Measurements from ENCODE around the gene TUBA3E. TPM values are rescaled to one million over a fixed set of nuclear protein-coding genes. Genes with fewer than 3 reads are reported as not detected.
"Not testable (repeated sequence)": the region's sequence is repeated elsewhere in the genome, so short reads cannot be mapped to it uniquely, and the experiment has no call there.

The TUBA3E gene
- total and polyA plus RNA-seq, 8 donors: 0.11 TPM; not detected in 7

- Histone ChIP-seq H3K4me3 (no peak overlapping the region), H3K4me1 (no peaks in the 10 kb centered on the region), H3K27ac (no peak overlapping the region), H3K36me3 (peaks cover 0 to 5% (median 0%) of the 10 kb centered on the region in 3 donors), H3K27me3 (no peaks in the 10 kb centered on the region), H3K9me3 (no peaks in the 10 kb centered on the region)
- intact Hi-C loops (cut with DNase I): no loop called here
- FAIRE-seq: no peak
- DNase-seq: no peak
- TF ChIP-seq CTCF (IDR thresholded peaks at IDR 0.05): no peak
- no peak for ATAC-seq
- 84 to 86% methylated on average over 23 of the region's 23 CpGs for WGBS, 2 donors
Measured at GRCh38 chr2:130150181-130151144, 47.8 kb downstream of the TUBA3E start.

GRCh38 chr2:130148515-130148914, 49.7 kb downstream of the TUBA3E start:
- FAIRE-seq: not testable (repeated sequence)

GRCh38 chr2:130145006-130145414, 53.2 kb downstream of the TUBA3E start, which contains the start of gene CCDC74B:
TSS of gene CCDC74B (minus strand) at chr2:130145112. CDS start at chr2:130144996, 116 bp downstream.
- intact Hi-C loops (cut with DNase I); H3K9me3 ChIP-seq; H3K36me3 ChIP-seq; H3K27me3 ChIP-seq; H3K27ac ChIP-seq; FAIRE-seq; H3K4me1 ChIP-seq: not testable (repeated sequence)
- 3 to 5% methylated on average over 27 to 30 of the region's 30 CpGs for WGBS, 2 donors
- ATAC-seq (peak; percentile 94 to 97 (median 96)), DNase-seq (peak in 5 of 6 donors; percentile 51 to 77 (median 65))
- H3K4me3 ChIP-seq: peak within 1 kb of the TSS in 2 of 4 donors; percentile 18 to 43

More at GRCh38 chr2:130148515-130148914, 49.7 kb downstream of the TUBA3E start:
- H3K36me3 ChIP-seq; H3K9me3 ChIP-seq; H3K27me3 ChIP-seq; DNase-seq; intact Hi-C loops (cut with DNase I); H3K27ac ChIP-seq; ATAC-seq; H3K4me1 ChIP-seq; H3K4me3 ChIP-seq: not testable (repeated sequence)
- WGBS, 2 donors: 41 to 43% methylated on average over 6 of the region's 6 CpGs

GRCh38 chr2:130143266-130144039, 54.8 kb downstream of the TUBA3E start:
- intact Hi-C loops (cut with DNase I); H3K27me3 ChIP-seq; H3K4me3 ChIP-seq; H3K27ac ChIP-seq; H3K36me3 ChIP-seq; H3K9me3 ChIP-seq; H3K4me1 ChIP-seq; ATAC-seq; FAIRE-seq: not testable (repeated sequence)
- WGBS, 2 donors: 58 to 69% methylated on average over 17 to 21 of the region's 28 CpGs
- DNase-seq: peak in 1 of 6 donors; percentile 49

GRCh38 chr2:130142396-130143265, 55.6 kb downstream of the TUBA3E start:
- 72 to 85% methylated on average over 12 to 13 of the region's 13 CpGs for WGBS, 2 donors
- DNase-seq: peak in 1 of 6 donors; percentile 41
- intact Hi-C loops (cut with DNase I); H3K27ac ChIP-seq; H3K36me3 ChIP-seq; ATAC-seq; H3K4me3 ChIP-seq; H3K27me3 ChIP-seq; H3K9me3 ChIP-seq; H3K4me1 ChIP-seq; FAIRE-seq: not testable (repeated sequence)

Other genes starting within 250 kb of the TUBA3E start
- under 1 TPM in 1 of 6 donors, not detected in 5; 0.09 TPM for gene RAB6C, start 218.8 kb downstream of the TUBA3E start, total RNA-seq
- under 1 TPM in 1 of 2 donors, not detected in 1; 0.12 TPM for gene RAB6C, start 218.8 kb downstream of the TUBA3E start, polyA plus RNA-seq
- gene POTEF, start 69.2 kb downstream of the TUBA3E start, total RNA-seq: under 1 TPM in 1 of 6 donors, not detected in 5; 0.06 TPM
- gene POTEF, start 69.2 kb downstream of the TUBA3E start, polyA plus RNA-seq: under 1 TPM; 0.02 to 0.04 TPM
- gene CCDC74B, start 53.3 kb downstream of the TUBA3E start, total RNA-seq: 1 to 10 TPM in 1 of 6 donors, under 1 TPM in 5; 0.34 to 1.2 (median 0.46) TPM
- gene CCDC74B, start 53.3 kb downstream of the TUBA3E start, polyA plus RNA-seq: 1 to 10 TPM; 2.4 to 6.3 TPM
- gene SMPD4, start 16.8 kb downstream of the TUBA3E start, total RNA-seq: 10 to 100 TPM; 13.4 to 29.6 (median 19.0) TPM
- gene SMPD4, start 16.8 kb downstream of the TUBA3E start, polyA plus RNA-seq: 10 to 100 TPM; 43.2 to 58.0 TPM
- 100 to 1,000 TPM; 126 to 194 (median 170) TPM for gene MZT2B, start 16.2 kb downstream of the TUBA3E start, total RNA-seq
- 100 to 1,000 TPM; 181 to 279 TPM for gene MZT2B, start 16.2 kb downstream of the TUBA3E start, polyA plus RNA-seq
- gene IMP4, start 144.5 kb upstream of the TUBA3E start, total RNA-seq: 10 to 100 TPM; 46.8 to 75.7 (median 54.7) TPM
- 10 to 100 TPM; 83.6 to 84.7 TPM for gene IMP4, start 144.5 kb upstream of the TUBA3E start, polyA plus RNA-seq
- gene PTPN18, start 157.6 kb upstream of the TUBA3E start, total RNA-seq: 10 to 100 TPM; 37.0 to 60.8 (median 40.9) TPM
- 10 to 100 TPM; 65.7 to 87.0 TPM for gene PTPN18, start 157.6 kb upstream of the TUBA3E start, polyA plus RNA-seq